Suprapubic skin (tissue), 4 donors: Measurements from ENCODE around the gene KIF5A.

Experiments used
- EP300 ChIP-seq: sonication (generic); formaldehyde crosslinking; IDR thresholded peaks from one replicate; pipeline ENCODE4 v1.6.1; 2017; ENCODE audit warnings: antibody characterized with exemption
- POLR2A ChIP-seq, 2 donors: fragments of 450-650 bp; IDR thresholded peaks; one replicate each; pipeline ENCODE4 v1.6.1; 2017; ENCODE audit warnings: antibody characterized with exemption in 2 of 2, mild to moderate bottlenecking in 2 of 2, moderate library complexity in 2 of 2
- POLR2AphosphoS5 ChIP-seq, 3 donors: sonication (generic); formaldehyde crosslinking; IDR thresholded peaks; one replicate each; pipeline ENCODE4 v1.6.1; 2017; ENCODE audit warnings: antibody characterized with exemption in 3 of 3
- TF ChIP-seq, protein P1 (sequence below), 2 donors: fragments of 200-600 bp in 1 of 2; fragments of 450-650 bp in 1 of 2; sonication (generic) in 1 of 2; IDR thresholded peaks; one replicate each; pipeline ENCODE4 v1.5.1; 2016 to 2019; ENCODE audit warnings: antibody characterized with exemption in 2 of 2, mild to moderate bottlenecking in 1 of 2, moderate library complexity in 1 of 2

DNA sequence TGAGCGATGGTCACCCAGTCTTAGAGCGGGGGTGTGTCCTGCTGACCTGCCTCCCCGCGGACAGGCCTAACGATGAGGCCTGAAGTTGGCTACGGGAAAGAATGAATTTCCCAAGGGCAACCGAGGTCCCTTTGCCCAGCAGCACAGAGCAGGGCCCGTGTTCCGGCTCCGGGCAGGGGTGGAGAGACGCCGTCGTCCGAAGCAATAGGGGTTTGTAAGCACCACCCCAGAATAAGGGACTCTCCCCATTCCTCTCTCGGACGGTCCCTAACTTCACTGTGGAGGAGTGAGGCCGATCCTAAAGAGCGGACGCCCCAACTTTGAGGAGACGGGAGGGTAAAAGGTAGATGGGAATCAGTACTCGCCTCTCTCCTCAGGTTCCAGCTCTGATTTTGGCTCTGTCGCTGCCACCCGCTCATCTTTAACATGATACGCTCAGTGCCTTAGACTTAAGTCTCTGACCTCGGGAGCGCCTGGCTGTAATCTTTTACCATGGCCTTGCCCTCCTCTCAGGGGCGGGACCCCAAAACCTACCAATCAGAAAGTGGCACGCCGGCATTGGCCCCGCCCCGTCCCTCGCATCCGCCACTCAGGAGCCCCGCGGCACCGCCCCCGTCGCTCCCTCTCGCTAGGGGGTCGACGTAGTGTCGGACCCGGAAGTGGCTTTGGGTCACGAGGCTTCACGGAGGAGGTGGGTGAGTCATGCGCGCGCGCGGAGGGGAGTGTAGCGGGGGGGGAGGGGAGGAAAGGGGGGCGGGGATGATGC, 29.6 kb upstream of the KIF5A start, which contains the start of gene DDIT3:
- TF ChIP-seq POLR2A (IDR thresholded peaks at IDR 0.05) (peak; percentile 98 to 100), POLR2AphosphoS5 (IDR thresholded peaks at IDR 0.05) (peak; percentile 96 to 99 (median 99)), EP300 (peak; percentile 41)
- TF ChIP-seq, protein P1, sequence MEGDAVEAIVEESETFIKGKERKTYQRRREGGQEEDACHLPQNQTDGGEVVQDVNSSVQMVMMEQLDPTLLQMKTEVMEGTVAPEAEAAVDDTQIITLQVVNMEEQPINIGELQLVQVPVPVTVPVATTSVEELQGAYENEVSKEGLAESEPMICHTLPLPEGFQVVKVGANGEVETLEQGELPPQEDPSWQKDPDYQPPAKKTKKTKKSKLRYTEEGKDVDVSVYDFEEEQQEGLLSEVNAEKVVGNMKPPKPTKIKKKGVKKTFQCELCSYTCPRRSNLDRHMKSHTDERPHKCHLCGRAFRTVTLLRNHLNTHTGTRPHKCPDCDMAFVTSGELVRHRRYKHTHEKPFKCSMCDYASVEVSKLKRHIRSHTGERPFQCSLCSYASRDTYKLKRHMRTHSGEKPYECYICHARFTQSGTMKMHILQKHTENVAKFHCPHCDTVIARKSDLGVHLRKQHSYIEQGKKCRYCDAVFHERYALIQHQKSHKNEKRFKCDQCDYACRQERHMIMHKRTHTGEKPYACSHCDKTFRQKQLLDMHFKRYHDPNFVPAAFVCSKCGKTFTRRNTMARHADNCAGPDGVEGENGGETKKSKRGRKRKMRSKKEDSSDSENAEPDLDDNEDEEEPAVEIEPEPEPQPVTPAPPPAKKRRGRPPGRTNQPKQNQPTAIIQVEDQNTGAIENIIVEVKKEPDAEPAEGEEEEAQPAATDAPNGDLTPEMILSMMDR (IDR thresholded peaks at IDR 0.05) = no peak
